Measurements from ENCODE around the gene PLXND1. TPM values are rescaled to one million over a fixed set of nuclear protein-coding genes. Genes with fewer than 3 reads are reported as not detected.
"Not testable (repeated sequence)": the region's sequence is repeated elsewhere in the genome, so short reads cannot be mapped to it uniquely, and the experiment has no call there.

Gene PLXND1
- total and polyA plus RNA-seq, 12 donors: 41.2 to 370 (median 138) TPM

- Histone ChIP-seq H3K9me3 (replicated peaks in 1 of 3) (no peaks in the 10 kb centered on the region), H3K4me1 (replicated peaks in 1 of 2) (no peaks in the 10 kb centered on the region), H3K36me3 (replicated peaks in 1 of 2) (peaks cover 0 to 15% of the 10 kb centered on the region in 2 donors), H3K4me3 (no peak overlapping the region), H3K27ac (no peak overlapping the region), H3K27me3 (no peaks in the 10 kb centered on the region)
- intact Hi-C loops (cut with DNase I): no loop called here
- 80 to 93% (median 89%) methylated on average over 2 to 8 of the region's 8 CpGs for WGBS, 4 donors
- TF ChIP-seq POLR2A (IDR thresholded peaks at IDR 0.05) (no peak), CTCF (IDR thresholded peaks at IDR 0.05) (no peak)
- no peak for DNase-seq
Measured at GRCh38 chr3:129518038-129518561, 88.4 kb downstream of the PLXND1 start.

DNA sequence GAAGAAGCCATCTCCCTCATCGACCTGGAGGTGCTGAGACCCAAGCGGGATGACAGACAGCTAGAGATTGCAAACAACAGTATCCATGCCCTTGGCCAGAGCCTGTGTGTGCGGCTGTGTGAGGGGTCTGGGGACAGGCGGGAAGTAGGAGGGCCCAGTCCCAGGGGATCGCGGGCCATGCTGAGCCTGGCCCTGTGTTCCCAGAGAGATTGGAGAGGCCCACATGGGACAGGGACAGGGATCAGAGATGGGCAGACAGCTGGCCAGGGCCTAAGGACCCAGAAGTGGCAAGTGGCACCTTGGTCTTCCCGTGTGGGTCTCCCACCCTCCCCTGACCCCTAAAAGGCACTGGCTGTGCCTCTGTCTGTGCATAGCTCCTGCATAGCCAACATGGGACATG lies 89.0 kb downstream of the PLXND1 start:
- no peak overlapping the region for H3K27ac ChIP-seq
- TF ChIP-seq CTCF (IDR thresholded peaks at IDR 0.05) (no peak), POLR2A (IDR thresholded peaks at IDR 0.05) (no peak)
- H3K4me1 ChIP-seq (replicated peaks in 1 of 2): no peaks in the 10 kb centered on the region
- WGBS, 4 donors: 85 to 96% (median 89%) methylated on average over 6 to 7 of the region's 7 CpGs
- no peak overlapping the region for H3K4me3 ChIP-seq
- intact Hi-C loops (cut with DNase I): no loop called here
- H3K9me3 ChIP-seq (replicated peaks in 1 of 3): no peaks in the 10 kb centered on the region
- H3K36me3 ChIP-seq (replicated peaks in 1 of 2): peaks cover 0 to 19% of the 10 kb centered on the region in 2 donors
- no peaks in the 10 kb centered on the region for H3K27me3 ChIP-seq
- DNase-seq: no peak

DNA sequence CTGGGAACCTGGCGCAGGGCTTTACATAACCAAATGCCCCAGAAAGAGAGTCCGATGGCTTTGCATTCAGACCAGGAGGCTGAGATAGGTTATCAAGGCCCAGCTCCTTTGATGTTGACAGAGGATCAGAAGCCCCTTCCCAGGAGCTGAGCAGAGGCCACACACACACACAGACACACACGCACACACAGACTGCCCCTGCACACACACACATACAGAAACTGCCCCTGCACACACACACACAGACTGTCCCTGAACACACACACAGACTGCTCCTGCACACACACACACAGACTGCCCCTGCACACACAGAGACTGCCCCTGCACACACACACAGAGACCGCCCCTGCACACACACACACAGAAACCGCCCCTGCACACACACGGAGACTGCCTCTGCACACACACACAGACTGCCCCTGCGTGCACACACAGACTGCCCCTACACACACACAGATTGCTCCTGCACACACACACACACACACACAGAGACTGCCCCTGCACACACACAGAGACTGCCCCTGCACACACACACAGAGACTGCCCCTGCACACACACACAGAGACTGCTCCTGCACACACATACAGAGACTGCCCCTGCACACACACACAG lies 90.5 kb downstream of the PLXND1 start:
- H3K4me3 ChIP-seq; H3K27ac ChIP-seq; H3K27me3 ChIP-seq; H3K9me3 ChIP-seq (replicated peaks in 1 of 3); intact Hi-C loops (cut with DNase I); DNase-seq; H3K4me1 ChIP-seq (replicated peaks in 1 of 2): not testable (repeated sequence)
- peaks cover 0 to 27% of the 10 kb centered on the region in 2 donors for H3K36me3 ChIP-seq (replicated peaks in 1 of 2)
- 84 to 100% (median 92%) methylated on average over 1 to 7 of the region's 7 CpGs for WGBS, 4 donors

DNA sequence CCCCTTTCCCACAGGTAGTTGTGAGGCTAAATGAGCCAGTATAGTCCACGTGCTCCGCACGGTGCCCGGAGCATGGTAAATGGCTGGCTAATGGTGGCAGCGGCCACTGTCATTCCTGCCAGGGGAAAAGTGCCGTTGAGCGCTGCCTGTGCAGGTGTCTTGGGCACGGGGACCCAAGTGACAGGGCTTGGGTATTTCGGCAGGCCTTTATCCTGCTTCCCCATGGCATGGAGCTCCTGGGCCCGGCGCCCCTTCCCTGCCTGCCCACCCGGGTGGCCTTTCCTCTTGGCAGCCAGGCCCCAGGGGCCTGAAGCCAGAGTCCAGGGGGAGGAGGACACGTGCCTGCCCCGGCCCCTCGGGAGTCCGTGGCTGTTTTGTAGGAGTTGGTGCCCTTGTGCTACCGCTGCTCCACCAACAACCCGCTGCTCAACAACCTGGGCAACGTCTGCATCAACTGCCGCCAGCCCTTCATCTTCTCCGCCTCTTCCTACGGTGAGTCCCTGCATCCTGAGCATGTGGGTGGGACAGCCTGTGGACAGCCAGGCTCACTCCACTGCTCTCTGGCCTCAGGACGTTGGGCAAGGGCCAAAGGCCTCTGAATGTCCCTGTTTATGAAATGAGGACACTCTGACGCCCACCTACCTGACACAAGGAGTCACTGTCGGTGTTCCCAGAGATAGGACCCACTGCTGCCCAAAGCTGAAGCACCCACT lies 91.2 kb downstream of the PLXND1 start:
- 92 to 100% (median 95%) methylated on average over 3 to 21 of the region's 25 CpGs for WGBS, 4 donors
- H3K4me1 ChIP-seq (replicated peaks in 1 of 2); H3K27me3 ChIP-seq; DNase-seq; H3K4me3 ChIP-seq; intact Hi-C loops (cut with DNase I); H3K9me3 ChIP-seq (replicated peaks in 1 of 3); H3K27ac ChIP-seq: not testable (repeated sequence)
- H3K36me3 ChIP-seq (replicated peaks in 1 of 2): peaks cover 0 to 27% of the 10 kb centered on the region in 2 donors

- 95 to 96% (median 96%) methylated on average over 5 to 6 of the region's 6 CpGs for WGBS, 4 donors
- no peak overlapping the region for H3K4me3 ChIP-seq
- H3K36me3 ChIP-seq (replicated peaks in 1 of 2): peaks cover 0 to 27% of the 10 kb centered on the region in 2 donors
- H3K9me3 ChIP-seq (replicated peaks in 1 of 3): no peaks in the 10 kb centered on the region
- DNase-seq: no peak
- no peak overlapping the region for H3K27ac ChIP-seq
- TF ChIP-seq POLR2A (IDR thresholded peaks at IDR 0.05): no peak
- no peak for TF ChIP-seq CTCF (IDR thresholded peaks at IDR 0.05)
- no peaks in the 10 kb centered on the region for H3K4me1 ChIP-seq (replicated peaks in 1 of 2)
- no peaks in the 10 kb centered on the region for H3K27me3 ChIP-seq
- intact Hi-C loops (cut with DNase I): no loop called here
Measured at GRCh38 chr3:129514563-129514962, 91.9 kb downstream of the PLXND1 start.

Data from adrenal gland (tissue), 12 donors.